Measurements from ENCODE around the gene CLEC7A.

Gene CLEC7A

GRCh38 chr12:10067264-10067663 is 62.7 kb downstream of the CLEC7A start:
- no peak overlapping the region for H2BK15ac ChIP-seq (ENCODE audit: low read depth, poor library complexity, severe bottlenecking)
- H4K91ac ChIP-seq (ENCODE audit: low read length): no peak overlapping the region
- no peak overlapping the region for H3K14ac ChIP-seq (ENCODE audit: low read length in 2 of 2)
- H3K9me3 ChIP-seq (ENCODE audit: control insufficient read depth, low read length): no peaks in the 10 kb centered on the region
- H3K9ac ChIP-seq (ENCODE audit: low read length): no peak overlapping the region
- H2BK12ac ChIP-seq (ENCODE audit: low read length in 2 of 2): peak overlapping the region in 1 of 2 experiments; percentile 23
- H3K18ac ChIP-seq (ENCODE audit: low read depth in 1 of 2, low read length in 2 of 2): no peak overlapping the region
- no peak overlapping the region for H2BK120ac ChIP-seq (ENCODE audit: low read depth, low read length)
- no peaks in the 10 kb centered on the region for H3K79me1 ChIP-seq (replicated peaks; ENCODE audit: low read length, poor library complexity, severe bottlenecking)
- H4K8ac ChIP-seq (ENCODE audit: low read length): no peak overlapping the region
- H3K4me2 ChIP-seq (ENCODE audit: low read length, poor library complexity, severe bottlenecking): no peak overlapping the region
- H2AK5ac ChIP-seq (ENCODE audit: low read length, severe bottlenecking): no peak overlapping the region
- H3K4me3 ChIP-seq (ENCODE audit: insufficient read depth in 1 of 2, low read depth in 1 of 2, low read length in 2 of 2): no peak overlapping the region
- H3K36me3 ChIP-seq (ENCODE audit: control insufficient read depth in 1 of 2, insufficient read depth in 2 of 2, low read depth in 1 of 2, low read length in 2 of 2): no peaks in the 10 kb centered on the region
- no peak overlapping the region for H2AFZ ChIP-seq (ENCODE audit: low read depth, low read length)
- 87% methylated on average over 3 of the region's 4 CpGs for WGBS
- H3K27me3 ChIP-seq (ENCODE audit: control insufficient read depth in 1 of 2, insufficient read depth in 1 of 2, low read length in 2 of 2): peaks cover 0 to 4% of the 10 kb centered on the region in 2 experiments
- DNase-seq: peak; percentile 8
- H3K4ac ChIP-seq (ENCODE audit: low read depth in 1 of 2, low read length in 2 of 2): no peak overlapping the region
- H3K23ac ChIP-seq (ENCODE audit: low read length in 2 of 2): no peak overlapping the region
- H3K27ac ChIP-seq (ENCODE audit: low read length, poor library complexity, severe bottlenecking): no peak overlapping the region
- no peaks in the 10 kb centered on the region for H3K4me1 ChIP-seq (ENCODE audit: control insufficient read depth, insufficient read depth, low read depth, low read length)
- no peak overlapping the region for H2BK5ac ChIP-seq (ENCODE audit: low read depth, low read length, poor library complexity, severe bottlenecking)
